TTC549 (cell line): Measurements from ENCODE around the gene ADGRG2.

ENCODE experiments used
- FAIRE-seq: peaks from 2 replicates; lab custom pipeline; 2012; peaks lifted over from hg19 to GRCh38; lab: Jason Lieb, UNC

Gene ADGRG2

GRCh38 chrX:18949944-18950301 lies 172.3 kb downstream of the ADGRG2 start:
- FAIRE-seq, result no peak

DNA sequence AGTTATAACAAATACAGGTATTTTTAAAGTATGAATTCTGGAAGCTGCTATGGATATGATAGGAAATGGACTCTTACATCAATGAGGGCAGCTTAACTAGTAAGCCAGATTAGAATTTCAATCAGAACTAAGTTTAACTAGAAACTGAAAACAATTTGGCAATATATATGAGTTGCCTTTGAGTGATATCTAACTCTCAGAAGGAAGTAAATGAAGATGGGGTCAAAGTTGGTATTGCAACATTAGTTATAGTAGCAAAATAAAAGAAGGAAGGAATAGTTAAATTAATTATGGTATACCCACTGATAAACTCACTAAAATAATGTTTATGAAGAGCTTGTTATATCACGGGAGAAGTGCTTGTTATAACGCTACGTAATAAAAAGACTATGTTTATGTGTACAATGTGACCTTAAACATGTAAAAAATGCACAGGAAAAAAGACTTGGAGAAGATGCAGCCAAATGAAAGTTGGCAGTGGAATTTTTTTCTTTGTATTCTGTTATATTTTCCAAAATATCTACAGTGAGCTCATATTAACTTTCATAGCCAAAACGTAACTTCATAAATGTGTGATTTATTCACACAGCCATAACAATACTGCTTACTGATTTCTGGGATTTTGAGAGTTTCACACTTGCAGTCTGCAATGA lies 172.9 kb downstream of the ADGRG2 start:
- FAIRE-seq, result no peak

DNA sequence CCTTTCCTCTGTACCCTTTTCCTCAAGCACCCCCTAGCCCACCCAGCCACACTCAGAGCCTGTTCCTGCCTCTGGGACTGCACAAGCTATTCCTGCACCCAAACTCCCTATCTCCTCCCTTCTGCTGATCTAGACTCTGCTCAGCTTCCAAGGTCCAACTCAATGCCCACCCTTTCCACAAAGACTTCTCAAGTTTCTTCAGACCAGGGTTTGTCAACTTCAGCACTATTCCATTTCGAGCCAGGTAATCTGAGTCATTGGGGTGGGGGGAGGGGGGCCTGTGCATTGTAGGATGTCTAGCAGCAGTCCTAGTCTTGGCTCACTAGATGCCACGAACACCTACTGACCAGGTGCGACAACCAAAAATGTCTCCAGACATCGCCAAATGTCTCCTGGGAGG lies 175.7 kb downstream of the ADGRG2 start:
- FAIRE-seq, result no peak

DNA sequence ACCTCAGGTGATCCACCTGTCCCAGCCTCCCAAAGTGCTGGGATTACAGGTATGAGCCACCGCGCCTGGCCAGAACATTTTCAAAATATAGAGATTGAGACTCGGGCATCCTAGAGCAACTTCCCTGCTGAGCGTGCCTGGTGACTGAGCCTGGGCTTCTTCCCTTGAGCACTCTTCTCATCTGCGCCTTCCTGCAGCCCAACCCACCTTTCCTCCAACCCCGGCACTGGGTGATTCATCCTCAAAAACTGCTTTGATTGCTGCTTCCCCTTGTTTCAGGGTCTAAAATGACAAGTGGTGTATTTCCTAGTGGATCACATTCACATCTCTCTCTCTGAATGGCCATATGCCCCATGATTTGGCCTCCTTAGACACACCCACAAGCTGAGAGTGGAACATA lies 176.1 kb downstream of the ADGRG2 start:
- no peak for FAIRE-seq

- FAIRE-seq, result no peak
These were observed 176.8 kb downstream of the ADGRG2 start for GRCh38 chrX:18945483-18945882.

DNA sequence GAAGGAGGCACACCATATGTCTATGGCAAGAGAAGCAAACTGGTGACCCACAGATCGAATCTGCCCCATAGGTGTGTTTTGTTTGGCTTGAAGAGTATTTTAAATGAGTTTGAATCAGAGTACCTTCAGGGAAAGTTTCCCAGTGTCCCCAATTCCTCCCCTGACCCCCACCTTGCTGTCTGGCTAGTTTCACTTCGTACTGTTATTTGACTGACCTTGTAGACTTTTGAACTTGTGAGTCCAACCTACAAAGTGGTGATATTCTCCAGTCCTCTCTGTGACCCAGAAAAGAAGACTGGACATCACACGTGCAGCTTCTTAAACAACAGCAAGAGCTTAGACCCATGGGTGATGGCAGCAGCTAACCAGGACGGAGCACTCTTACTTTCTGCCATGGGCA lies 177.8 kb downstream of the ADGRG2 start:
- no peak for FAIRE-seq

DNA sequence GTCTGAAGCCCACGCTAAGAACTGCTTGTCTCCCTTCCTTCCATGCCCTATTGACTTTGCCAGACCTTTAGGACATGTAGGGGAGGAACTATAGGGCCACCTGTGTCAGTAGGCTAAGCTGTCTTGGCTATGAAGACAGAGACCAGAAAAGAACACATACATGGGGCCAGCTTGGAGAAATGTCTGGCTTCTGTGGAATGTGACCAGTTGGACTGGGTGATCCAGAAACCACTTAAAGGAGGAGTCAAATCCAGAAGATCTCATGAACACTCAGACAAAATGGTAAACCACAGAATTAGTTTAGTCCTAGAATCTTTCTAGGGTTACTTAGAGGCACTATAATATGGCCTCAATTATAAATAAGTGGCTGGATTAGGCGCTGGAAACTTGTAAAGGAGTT lies 180.4 kb downstream of the ADGRG2 start:
- no peak for FAIRE-seq
